ENCODE data around the gene BEND5. TPM values are rescaled to one million over a fixed set of nuclear protein-coding genes. Genes with fewer than 3 reads are reported as not detected.

Gene BEND5
- total RNA-seq, 6 donors from 2014 or later, result 1.7 to 14.5 (median 3.7) TPM; not detected in 1

DNA sequence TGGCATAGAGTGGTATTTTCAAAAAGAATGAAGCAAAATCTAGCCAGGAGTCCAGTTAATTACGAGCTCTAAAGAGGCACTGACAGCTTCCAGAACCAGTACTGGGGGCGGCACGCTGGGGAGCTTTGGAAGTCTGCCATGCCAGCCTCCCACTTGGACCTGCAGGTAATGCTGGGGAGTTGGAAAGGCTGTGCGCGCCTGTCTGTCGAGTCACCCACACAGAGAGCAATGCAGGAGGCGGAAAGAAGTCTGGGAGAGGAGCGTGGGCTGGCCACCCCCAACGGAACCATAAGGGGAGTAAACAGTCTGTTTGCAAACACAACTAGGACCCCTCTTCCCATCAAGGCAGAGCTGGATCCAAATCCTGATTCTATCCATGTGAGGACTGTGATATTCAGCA lies 84.5 kb downstream of the BEND5 start:
- WGBS, 2 donors, result 82 to 86% methylated on average over 8 to 9 of the region's 9 CpGs
- Histone ChIP-seq H3K27ac (no peak overlapping the region), H3K36me3 (no peaks in the 10 kb centered on the region), H3K27me3 (no peaks in the 10 kb centered on the region), H3K4me1 (peaks cover 0 to 6% (median 2%) of the 10 kb centered on the region in 4 donors), H3K9me3 (no peaks in the 10 kb centered on the region), H3K4me3 (no peak overlapping the region)
- TF ChIP-seq CTCF (IDR thresholded peaks at IDR 0.05) (no peak), EP300 (IDR thresholded peaks at IDR 0.05) (no peak), POLR2A (IDR thresholded peaks at IDR 0.05) (no peak), POLR2AphosphoS5 (IDR thresholded peaks at IDR 0.05) (no peak)
- DNase-seq (no peak), ATAC-seq (ENCODE audit: low FRiP score in 2 of 2) (no peak)

GRCh38 chr1:48691429-48692001 lies 85.2 kb downstream of the BEND5 start:
- Histone ChIP-seq H3K9me3 (no peaks in the 10 kb centered on the region), H3K36me3 (no peaks in the 10 kb centered on the region), H3K4me3 (no peak overlapping the region), H3K27me3 (no peaks in the 10 kb centered on the region), H3K27ac (no peak overlapping the region), H3K4me1 (peaks cover 0 to 6% (median 2%) of the 10 kb centered on the region in 4 donors)
- no peak for DNase-seq
- 75 to 80% methylated on average over 5 of the region's 5 CpGs for WGBS, 2 donors
- TF ChIP-seq EP300 (IDR thresholded peaks at IDR 0.05) (no peak), CTCF (IDR thresholded peaks at IDR 0.05) (no peak)
- ATAC-seq (ENCODE audit: low FRiP score in 2 of 2), result no peak

- no peak overlapping the region for H3K27ac ChIP-seq
- no peaks in the 10 kb centered on the region for H3K27me3 ChIP-seq
- no peaks in the 10 kb centered on the region for H3K36me3 ChIP-seq
- DNase-seq (no peak), ATAC-seq (ENCODE audit: low FRiP score in 2 of 2) (no peak)
- no peaks in the 10 kb centered on the region for H3K9me3 ChIP-seq
- H3K4me3 ChIP-seq, result no peak overlapping the region
- peaks cover 0 to 3% (median under 1%) of the 10 kb centered on the region in 4 donors for H3K4me1 ChIP-seq
- 47 to 59% methylated on average over 3 of the region's 3 CpGs for WGBS, 2 donors
- TF ChIP-seq EP300 (IDR thresholded peaks at IDR 0.05) (no peak), POLR2A (IDR thresholded peaks at IDR 0.05) (no peak), POLR2AphosphoS5 (IDR thresholded peaks at IDR 0.05) (no peak), CTCF (IDR thresholded peaks at IDR 0.05) (no peak)
Measured at GRCh38 chr1:48688102-48688760, 88.5 kb downstream of the BEND5 start.

GRCh38 chr1:48687282-48688045 lies 89.2 kb downstream of the BEND5 start:
- no peaks in the 10 kb centered on the region for H3K4me1 ChIP-seq
- H3K9me3 ChIP-seq, result no peaks in the 10 kb centered on the region
- peak in 1 of 2 donors; percentile 61 for DNase-seq
- WGBS, 2 donors, result 77 to 79% methylated on average over 12 to 13 of the region's 13 CpGs
- no peak for ATAC-seq (ENCODE audit: low FRiP score in 2 of 2)
- TF ChIP-seq CTCF (IDR thresholded peaks at IDR 0.05), result no peak
- TF ChIP-seq POLR2AphosphoS5 (IDR thresholded peaks at IDR 0.05), result no peak
- TF ChIP-seq POLR2A (IDR thresholded peaks at IDR 0.05), result no peak
- no peak for TF ChIP-seq EP300 (IDR thresholded peaks at IDR 0.05)
- no peaks in the 10 kb centered on the region for H3K27me3 ChIP-seq
- no peak overlapping the region for H3K4me3 ChIP-seq
- no peak overlapping the region for H3K27ac ChIP-seq
- H3K36me3 ChIP-seq, result no peaks in the 10 kb centered on the region

All from upper lobe of left lung (tissue), 6 donors.